ENCODE data around the gene KIF6.

Gene KIF6

DNA sequence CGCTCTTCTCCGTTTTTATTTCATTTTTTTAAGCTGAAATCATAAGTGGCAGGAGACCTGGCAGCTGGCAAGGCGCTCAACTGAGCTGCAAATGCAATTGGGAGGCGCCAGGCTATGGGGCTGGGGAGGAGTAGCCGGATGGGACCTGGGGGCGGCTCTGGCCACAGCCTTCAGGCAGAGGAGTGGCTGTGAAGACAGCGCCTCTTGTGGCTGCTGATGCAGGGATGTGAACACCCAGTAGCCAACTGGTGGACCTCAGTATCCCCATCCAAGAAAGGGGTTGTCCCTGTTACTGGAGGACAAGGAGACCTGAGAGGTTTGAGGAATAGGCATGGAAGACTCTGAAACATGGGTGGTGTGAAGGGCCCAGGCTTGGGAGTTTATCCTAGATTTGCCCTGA lies 423.6 kb downstream of the KIF6 start:
- Histone ChIP-seq H3K27ac (no peak overlapping the region), H3K4me3 (no peak overlapping the region), H3K9me3 (ENCODE audit: low read depth, low read length) (no peaks in the 10 kb centered on the region), H3K9ac (ENCODE audit: insufficient read length) (no peak overlapping the region), H3K36me3 (ENCODE audit: insufficient read depth, low read length) (no peaks in the 10 kb centered on the region)
- no peak for TF ChIP-seq POLR2AphosphoS5 (IDR thresholded peaks at IDR 0.05; ENCODE audit: borderline replicate concordance, low read depth, low read length)
- no peak for TF ChIP-seq EZH2 (IDR thresholded peaks at IDR 0.05)
- TF ChIP-seq FOXP2 (optimal IDR thresholded peaks at IDR 0.05; ENCODE audit: control extremely low read depth, extremely low read length, insufficient read depth): no peak
- no peak for DNase-seq (ENCODE audit: low read depth, low spot score)

DNA sequence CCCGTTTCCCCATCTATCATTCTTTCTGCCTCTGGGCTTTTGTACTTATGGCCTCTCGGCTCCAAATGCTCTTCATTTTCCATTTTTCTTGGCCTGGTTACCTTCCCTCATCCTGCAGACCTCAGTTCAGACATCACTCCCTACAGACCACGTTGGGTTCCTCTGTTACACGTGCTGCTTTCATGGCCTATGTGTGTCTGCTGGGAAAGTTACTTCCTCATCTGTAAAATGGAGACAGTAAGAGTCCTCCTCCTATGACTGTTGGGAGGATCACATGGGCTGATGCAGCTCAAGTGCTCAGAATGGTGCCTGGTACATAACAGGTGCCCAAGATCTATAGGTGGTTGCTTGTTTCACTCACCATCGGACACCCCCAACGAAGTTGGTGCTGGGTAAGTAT lies 424.5 kb downstream of the KIF6 start:
- H3K36me3 ChIP-seq (ENCODE audit: insufficient read depth, low read length): no peaks in the 10 kb centered on the region
- no peak for TF ChIP-seq POLR2AphosphoS5 (IDR thresholded peaks at IDR 0.05; ENCODE audit: borderline replicate concordance, low read depth, low read length)
- TF ChIP-seq FOXP2 (optimal IDR thresholded peaks at IDR 0.05; ENCODE audit: control extremely low read depth, extremely low read length, insufficient read depth): no peak
- no peak for TF ChIP-seq EZH2 (IDR thresholded peaks at IDR 0.05)
- no peaks in the 10 kb centered on the region for H3K9me3 ChIP-seq (ENCODE audit: low read depth, low read length)
- no peak for DNase-seq (ENCODE audit: low read depth, low spot score)
- no peak overlapping the region for H3K27ac ChIP-seq
- H3K9ac ChIP-seq (ENCODE audit: insufficient read length): no peak overlapping the region
- H3K4me3 ChIP-seq: no peak overlapping the region

DNA sequence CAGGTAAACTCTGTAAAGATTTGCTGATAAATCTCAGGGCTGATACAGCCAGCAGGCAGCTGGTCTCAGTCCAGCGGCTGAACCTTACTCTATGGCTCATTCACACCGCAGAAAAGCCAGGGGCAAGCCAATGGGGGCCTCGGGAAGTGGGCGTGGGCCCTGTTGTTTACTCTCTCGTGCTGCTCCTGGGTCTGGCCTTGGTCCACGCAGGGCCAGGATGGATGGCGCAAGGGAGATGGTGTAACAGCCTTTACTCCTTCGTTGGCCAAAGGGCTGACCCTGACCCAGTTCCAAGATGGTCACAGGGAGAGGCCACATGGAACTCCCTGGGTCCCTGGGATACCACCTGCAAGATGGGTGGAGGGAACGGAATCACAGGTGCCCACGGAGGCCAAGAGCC lies 427.1 kb downstream of the KIF6 start:
- Histone ChIP-seq H3K9ac (ENCODE audit: insufficient read length) (no peak overlapping the region), H3K36me3 (ENCODE audit: insufficient read depth, low read length) (no peaks in the 10 kb centered on the region), H3K9me3 (ENCODE audit: low read depth, low read length) (no peaks in the 10 kb centered on the region), H3K27ac (no peak overlapping the region), H3K4me3 (no peak overlapping the region)
- no peak for DNase-seq (ENCODE audit: low read depth, low spot score)
- no peak for TF ChIP-seq FOXP2 (optimal IDR thresholded peaks at IDR 0.05; ENCODE audit: control extremely low read depth, extremely low read length, insufficient read depth)
- no peak for TF ChIP-seq POLR2AphosphoS5 (IDR thresholded peaks at IDR 0.05; ENCODE audit: borderline replicate concordance, low read depth, low read length)
- TF ChIP-seq EZH2 (IDR thresholded peaks at IDR 0.05): no peak

DNA sequence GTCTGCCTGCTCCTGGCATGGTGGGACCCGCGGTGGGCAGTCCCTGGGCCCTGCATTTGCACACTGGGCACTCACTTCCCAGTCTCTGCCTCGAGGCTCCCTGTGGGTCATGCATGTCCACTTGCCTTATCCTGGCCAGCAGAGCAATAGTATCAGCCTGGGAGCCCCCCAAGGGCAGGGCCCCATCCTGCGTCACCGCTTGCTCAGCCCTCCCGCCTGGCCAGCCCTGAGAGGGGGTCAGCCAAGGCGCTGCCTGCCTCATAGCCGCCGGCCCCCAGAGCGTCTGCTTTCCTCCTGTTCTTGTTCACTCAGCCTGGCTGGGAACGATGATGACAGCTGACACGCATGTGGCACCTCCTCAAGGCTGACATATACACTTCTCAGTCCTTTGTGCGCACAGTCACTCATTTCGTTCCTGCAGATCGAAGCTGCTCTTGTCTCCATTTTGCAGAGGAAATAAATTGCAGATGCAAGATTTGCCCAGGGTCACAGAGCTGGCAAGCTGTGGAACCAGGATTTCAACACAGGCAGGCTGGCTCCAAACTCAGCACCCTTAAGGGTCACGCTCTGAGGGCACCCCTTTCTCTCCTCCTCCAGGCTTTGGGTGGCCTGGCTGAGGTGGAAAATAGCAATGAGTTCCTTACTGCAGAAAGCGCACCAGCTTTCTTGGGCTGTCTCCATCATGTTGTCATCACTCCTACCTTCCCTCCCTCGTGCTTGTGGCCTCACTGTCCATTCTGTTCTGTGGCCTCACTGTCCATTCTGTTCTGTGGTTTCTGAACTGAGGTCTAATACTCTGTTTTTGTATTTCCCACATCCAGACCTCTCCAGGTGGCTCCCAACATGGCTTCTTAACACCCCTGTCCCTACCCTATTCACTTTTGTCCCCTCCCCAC lies 428.2 kb downstream of the KIF6 start:
- no peaks in the 10 kb centered on the region for H3K9me3 ChIP-seq (ENCODE audit: low read depth, low read length)

DNA sequence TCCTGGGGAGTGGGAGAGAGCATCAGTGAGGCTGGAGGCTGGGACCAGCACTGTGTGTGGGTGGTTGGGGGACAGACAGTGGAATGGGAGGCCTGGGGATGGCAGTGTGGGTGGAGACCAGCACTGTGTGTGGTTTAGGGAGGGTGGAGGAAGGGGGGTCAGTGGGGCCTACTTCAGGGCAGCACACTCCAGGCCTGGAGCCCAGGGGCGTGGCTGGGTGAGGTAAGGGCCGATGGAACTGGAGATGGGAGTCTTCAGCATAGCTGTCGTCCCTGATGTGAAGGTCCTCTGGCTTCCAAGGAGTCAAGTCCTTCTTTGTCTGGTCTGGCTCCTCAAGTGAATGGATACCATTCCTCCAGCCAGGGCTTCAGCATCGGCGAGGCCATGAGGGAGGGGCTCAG lies 429.6 kb downstream of the KIF6 start:
- no peak for DNase-seq (ENCODE audit: low read depth, low spot score)
- H3K4me3 ChIP-seq: no peak overlapping the region
- no peak overlapping the region for H3K27ac ChIP-seq
- TF ChIP-seq POLR2AphosphoS5 (IDR thresholded peaks at IDR 0.05; ENCODE audit: borderline replicate concordance, low read depth, low read length) (no peak), EZH2 (IDR thresholded peaks at IDR 0.05) (no peak), FOXP2 (optimal IDR thresholded peaks at IDR 0.05; ENCODE audit: control extremely low read depth, extremely low read length, insufficient read depth) (no peak)
- H3K9ac ChIP-seq (ENCODE audit: insufficient read length): no peak overlapping the region
- no peaks in the 10 kb centered on the region for H3K36me3 ChIP-seq (ENCODE audit: insufficient read depth, low read length)
- H3K9me3 ChIP-seq (ENCODE audit: low read depth, low read length): no peaks in the 10 kb centered on the region

More for the DNA sequence above, 428.2 kb downstream of the KIF6 start:
- TF ChIP-seq EZH2 (IDR thresholded peaks at IDR 0.05) (no peak), POLR2AphosphoS5 (IDR thresholded peaks at IDR 0.05; ENCODE audit: borderline replicate concordance, low read depth, low read length) (no peak), FOXP2 (optimal IDR thresholded peaks at IDR 0.05; ENCODE audit: control extremely low read depth, extremely low read length, insufficient read depth) (no peak)
- H3K9ac ChIP-seq (ENCODE audit: insufficient read length): no peak overlapping the region
- H3K4me3 ChIP-seq: no peak overlapping the region
- no peaks in the 10 kb centered on the region for H3K36me3 ChIP-seq (ENCODE audit: insufficient read depth, low read length)
- DNase-seq (ENCODE audit: low read depth, low spot score): no peak
- no peak overlapping the region for H3K27ac ChIP-seq

DNA sequence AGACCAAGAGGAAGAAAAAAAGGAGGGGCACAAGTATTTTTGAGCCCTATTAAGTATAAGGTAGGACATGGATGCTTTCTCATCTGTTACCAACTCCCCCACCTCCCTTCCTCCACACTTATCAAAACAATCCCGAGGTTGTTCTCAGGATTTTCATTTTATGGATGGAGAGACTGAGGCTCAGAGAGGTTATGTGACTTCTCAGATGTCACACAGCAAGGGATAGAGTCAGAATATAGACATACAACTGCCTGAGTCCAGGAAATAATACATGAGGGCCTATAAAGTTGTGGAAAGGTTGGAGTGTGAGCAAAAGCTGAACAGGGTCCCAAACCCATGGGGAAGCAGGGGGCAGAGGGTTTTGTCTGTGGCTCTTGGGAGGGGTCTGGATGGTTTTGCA lies 430.3 kb downstream of the KIF6 start:
- Histone ChIP-seq H3K9ac (ENCODE audit: insufficient read length) (no peak overlapping the region), H3K9me3 (ENCODE audit: low read depth, low read length) (no peaks in the 10 kb centered on the region), H3K4me3 (no peak overlapping the region), H3K36me3 (ENCODE audit: insufficient read depth, low read length) (no peaks in the 10 kb centered on the region), H3K27ac (no peak overlapping the region)
- TF ChIP-seq POLR2AphosphoS5 (IDR thresholded peaks at IDR 0.05; ENCODE audit: borderline replicate concordance, low read depth, low read length): no peak
- TF ChIP-seq FOXP2 (optimal IDR thresholded peaks at IDR 0.05; ENCODE audit: control extremely low read depth, extremely low read length, insufficient read depth): no peak
- TF ChIP-seq EZH2 (IDR thresholded peaks at IDR 0.05): no peak
- DNase-seq (ENCODE audit: low read depth, low spot score): no peak

DNA sequence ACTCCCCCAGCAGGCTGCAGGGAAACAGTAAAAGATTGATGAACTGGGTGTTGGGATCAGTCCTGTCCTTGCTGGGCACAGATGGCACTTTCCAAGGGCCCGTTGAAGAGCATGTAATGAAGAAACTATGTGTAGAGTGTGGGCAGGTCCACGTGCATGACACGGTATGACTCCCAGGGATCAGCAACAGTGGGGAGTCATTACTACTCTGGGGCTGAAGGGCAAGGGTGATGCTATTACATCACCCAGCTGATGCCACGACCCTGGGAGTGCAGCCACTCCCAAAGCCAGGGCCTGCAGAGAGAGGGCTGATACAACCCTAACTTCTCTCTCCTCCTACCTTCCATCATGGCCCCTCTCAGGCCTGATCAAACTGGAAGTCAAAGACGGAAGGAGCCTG lies 431.1 kb downstream of the KIF6 start:
- Histone ChIP-seq H3K9me3 (ENCODE audit: low read depth, low read length) (no peaks in the 10 kb centered on the region), H3K9ac (ENCODE audit: insufficient read length) (no peak overlapping the region), H3K36me3 (ENCODE audit: insufficient read depth, low read length) (no peaks in the 10 kb centered on the region), H3K4me3 (no peak overlapping the region), H3K27ac (no peak overlapping the region)
- TF ChIP-seq EZH2 (IDR thresholded peaks at IDR 0.05) (no peak), POLR2AphosphoS5 (IDR thresholded peaks at IDR 0.05; ENCODE audit: borderline replicate concordance, low read depth, low read length) (no peak), FOXP2 (optimal IDR thresholded peaks at IDR 0.05; ENCODE audit: control extremely low read depth, extremely low read length, insufficient read depth) (no peak)
- DNase-seq (ENCODE audit: low read depth, low spot score): no peak

DNA sequence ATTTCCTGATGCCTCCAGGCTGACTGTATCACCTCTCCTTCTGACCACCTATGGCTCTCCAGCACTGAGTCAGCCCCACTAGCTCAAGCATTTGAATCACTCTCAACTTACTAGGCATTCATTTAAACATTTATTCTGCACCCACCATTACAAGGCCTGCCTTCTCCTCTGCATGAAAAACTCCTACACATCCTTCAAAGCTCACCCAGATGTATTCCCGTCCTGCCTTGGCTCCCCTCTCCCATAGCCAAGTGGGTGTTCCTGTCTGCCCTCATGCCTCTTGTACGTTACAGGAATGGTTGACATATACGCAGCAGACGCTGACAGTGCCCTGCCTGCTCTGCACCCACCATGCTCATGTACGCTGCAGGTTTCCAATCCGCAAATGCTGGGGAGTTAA lies 432.6 kb downstream of the KIF6 start:
- DNase-seq (ENCODE audit: low read depth, low spot score): no peak

More for the DNA sequence above, 432.6 kb downstream of the KIF6 start:
- Histone ChIP-seq H3K27ac (no peak overlapping the region), H3K9me3 (ENCODE audit: low read depth, low read length) (no peaks in the 10 kb centered on the region), H3K9ac (ENCODE audit: insufficient read length) (no peak overlapping the region), H3K4me3 (no peak overlapping the region), H3K36me3 (ENCODE audit: insufficient read depth, low read length) (no peaks in the 10 kb centered on the region)
- no peak for TF ChIP-seq EZH2 (IDR thresholded peaks at IDR 0.05)
- TF ChIP-seq POLR2AphosphoS5 (IDR thresholded peaks at IDR 0.05; ENCODE audit: borderline replicate concordance, low read depth, low read length): no peak
- no peak for TF ChIP-seq FOXP2 (optimal IDR thresholded peaks at IDR 0.05; ENCODE audit: control extremely low read depth, extremely low read length, insufficient read depth)
